Measurements from ENCODE around the gene GPSM1.

DNA sequence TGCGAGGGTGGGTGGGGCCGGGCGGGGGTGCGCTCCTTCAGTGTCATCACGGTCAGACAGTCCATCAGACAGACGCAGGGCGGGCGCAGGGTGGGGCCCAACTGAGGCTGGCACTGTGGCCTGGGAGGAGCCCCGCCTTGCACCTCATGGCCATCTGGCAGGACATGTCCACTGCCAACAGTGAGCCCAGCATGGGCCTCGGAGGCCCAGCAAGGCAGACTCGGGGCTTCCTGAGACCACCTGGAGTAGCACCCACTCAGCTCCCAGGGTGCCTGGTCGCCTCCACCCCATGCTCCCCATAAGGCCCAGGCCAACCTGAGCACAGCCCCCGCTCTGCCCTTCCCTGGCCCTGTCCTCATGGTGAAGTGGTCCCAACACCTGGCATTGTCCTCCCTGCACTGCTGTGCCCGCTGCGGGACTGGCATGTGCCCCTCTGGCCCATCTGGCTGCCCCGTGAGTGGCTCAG, 8.5 kb upstream of the GPSM1 start:
- TF ChIP-seq, protein P1, sequence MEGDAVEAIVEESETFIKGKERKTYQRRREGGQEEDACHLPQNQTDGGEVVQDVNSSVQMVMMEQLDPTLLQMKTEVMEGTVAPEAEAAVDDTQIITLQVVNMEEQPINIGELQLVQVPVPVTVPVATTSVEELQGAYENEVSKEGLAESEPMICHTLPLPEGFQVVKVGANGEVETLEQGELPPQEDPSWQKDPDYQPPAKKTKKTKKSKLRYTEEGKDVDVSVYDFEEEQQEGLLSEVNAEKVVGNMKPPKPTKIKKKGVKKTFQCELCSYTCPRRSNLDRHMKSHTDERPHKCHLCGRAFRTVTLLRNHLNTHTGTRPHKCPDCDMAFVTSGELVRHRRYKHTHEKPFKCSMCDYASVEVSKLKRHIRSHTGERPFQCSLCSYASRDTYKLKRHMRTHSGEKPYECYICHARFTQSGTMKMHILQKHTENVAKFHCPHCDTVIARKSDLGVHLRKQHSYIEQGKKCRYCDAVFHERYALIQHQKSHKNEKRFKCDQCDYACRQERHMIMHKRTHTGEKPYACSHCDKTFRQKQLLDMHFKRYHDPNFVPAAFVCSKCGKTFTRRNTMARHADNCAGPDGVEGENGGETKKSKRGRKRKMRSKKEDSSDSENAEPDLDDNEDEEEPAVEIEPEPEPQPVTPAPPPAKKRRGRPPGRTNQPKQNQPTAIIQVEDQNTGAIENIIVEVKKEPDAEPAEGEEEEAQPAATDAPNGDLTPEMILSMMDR (conservative IDR thresholded peaks at IDR 0.05): no peak
- TF ChIP-seq ZFX (IDR thresholded peaks at IDR 0.05): no peak

All from C4-2B (cell line).